ENCODE results near the gene KLHDC9.
"Not testable (repeated sequence)": the region's sequence is repeated elsewhere in the genome, so short reads cannot be mapped to it uniquely, and the experiment has no call there.

The KLHDC9 gene

DNA sequence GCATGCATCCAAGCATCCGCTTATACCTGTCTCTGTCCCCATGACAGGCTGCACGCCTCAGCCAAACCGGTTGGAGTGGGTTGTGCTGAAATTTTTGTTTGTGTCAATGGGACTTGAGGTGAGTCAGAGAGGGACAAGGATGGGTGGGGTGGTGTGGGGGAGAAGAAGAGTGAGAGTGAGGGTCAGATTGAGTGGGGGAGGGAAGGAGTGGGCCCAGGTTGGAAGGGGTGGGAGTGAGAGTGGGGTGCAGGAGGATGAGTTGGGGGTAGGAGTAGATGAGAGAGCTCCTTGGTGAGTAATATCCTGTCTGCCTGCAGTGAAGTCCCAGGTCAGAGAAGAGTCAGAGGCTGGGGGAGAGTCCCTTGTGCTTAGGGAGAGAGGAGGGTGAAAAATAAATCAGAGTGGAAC lies 5.5 kb upstream of the KLHDC9 start:
- no peaks in the 10 kb centered on the region for H3K36me3 ChIP-seq (ENCODE audit: insufficient read depth, low read length)
- H2AFZ ChIP-seq (ENCODE audit: low read depth, low read length): no peak overlapping the region
- H3K9me3 ChIP-seq (ENCODE audit: low read length): no peaks in the 10 kb centered on the region
- H3K4me3 ChIP-seq (ENCODE audit: low read length): no peak overlapping the region
- H3K4me1 ChIP-seq (ENCODE audit: insufficient read depth, low read length): peaks cover 4% of the 10 kb centered on the region
- H3K27me3 ChIP-seq (ENCODE audit: insufficient read depth, low read length): peaks cover 27% of the 10 kb centered on the region

DNA sequence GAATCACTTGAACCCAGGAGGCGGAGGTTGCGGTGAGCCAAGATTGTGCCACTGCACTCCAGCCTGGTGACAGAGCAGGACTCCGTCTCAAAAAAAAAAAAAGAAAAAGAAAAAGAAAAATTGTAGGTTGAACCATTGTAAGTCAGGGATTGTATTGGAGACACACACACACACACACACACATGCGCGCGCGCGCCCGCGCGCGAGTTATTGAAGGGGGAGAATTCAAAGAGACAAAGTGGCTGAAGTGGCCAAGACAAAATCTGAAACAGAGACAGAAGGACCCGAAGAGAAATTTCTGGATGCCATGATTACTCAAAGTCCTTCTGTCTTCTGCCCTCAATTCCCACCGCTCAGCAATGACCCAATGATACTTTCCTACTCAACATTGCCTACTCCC lies 3.7 kb upstream of the KLHDC9 start:
- H3K9me3 ChIP-seq (ENCODE audit: low read length): no peaks in the 10 kb centered on the region
- H3K36me3 ChIP-seq (ENCODE audit: insufficient read depth, low read length): no peaks in the 10 kb centered on the region
- H2AFZ ChIP-seq (ENCODE audit: low read depth, low read length): no peak overlapping the region
- H3K27me3 ChIP-seq (ENCODE audit: insufficient read depth, low read length): peaks cover 12% of the 10 kb centered on the region
- peaks cover 16% of the 10 kb centered on the region for H3K4me1 ChIP-seq (ENCODE audit: insufficient read depth, low read length)
- H3K4me3 ChIP-seq (ENCODE audit: low read length): no peak overlapping the region

DNA sequence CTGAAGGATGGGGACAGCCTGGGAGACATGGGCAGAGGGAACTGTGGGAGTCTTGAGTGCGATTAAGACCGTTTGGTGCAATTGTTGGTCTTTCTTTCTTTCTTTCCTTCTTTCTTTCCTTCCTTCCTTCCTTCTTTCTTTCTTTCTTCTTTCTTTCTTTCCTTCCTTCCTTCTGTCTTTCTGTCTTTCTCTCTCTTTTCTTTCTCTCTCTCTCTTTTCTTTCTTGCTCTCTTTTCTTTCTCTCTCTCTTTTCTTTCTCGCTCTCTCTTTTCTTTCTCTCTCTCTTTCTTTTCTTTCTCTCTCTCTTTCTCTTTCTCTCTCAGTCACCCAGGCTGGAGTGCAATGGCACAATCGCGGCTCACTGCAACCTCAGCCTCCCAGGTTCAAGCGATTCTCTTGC lies 2.9 kb upstream of the KLHDC9 start:
- peaks cover 12% of the 10 kb centered on the region for H3K27me3 ChIP-seq (ENCODE audit: insufficient read depth, low read length)
- peaks cover 6% of the 10 kb centered on the region for H3K36me3 ChIP-seq (ENCODE audit: insufficient read depth, low read length)
- no peak overlapping the region for H2AFZ ChIP-seq (ENCODE audit: low read depth, low read length)
- H3K9me3 ChIP-seq (ENCODE audit: low read length): no peaks in the 10 kb centered on the region
- no peak overlapping the region for H3K4me3 ChIP-seq (ENCODE audit: low read length)
- H3K4me1 ChIP-seq (ENCODE audit: insufficient read depth, low read length): peaks cover 16% of the 10 kb centered on the region

DNA sequence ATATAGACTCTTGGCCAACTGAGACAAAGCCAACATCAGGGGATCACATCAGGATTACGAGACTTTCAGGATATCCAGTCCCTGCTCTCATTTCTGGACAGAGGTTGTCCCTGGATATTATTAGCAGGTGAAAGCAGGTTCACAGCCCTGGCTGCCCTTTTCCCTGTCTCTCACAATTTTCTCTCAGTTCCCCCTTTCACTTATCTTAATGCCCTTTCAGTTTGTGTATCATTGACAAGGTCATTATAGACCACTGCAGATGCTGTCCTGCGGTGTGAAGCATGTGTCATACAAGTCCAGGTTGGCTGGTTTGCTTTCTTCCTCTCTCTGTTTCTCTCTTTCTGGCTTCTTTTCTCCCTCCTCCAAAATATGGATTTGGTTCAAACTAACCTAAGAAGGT lies 2.1 kb upstream of the KLHDC9 start:
- peaks cover 7% of the 10 kb centered on the region for H3K27me3 ChIP-seq (ENCODE audit: insufficient read depth, low read length)
- peaks cover 16% of the 10 kb centered on the region for H3K4me1 ChIP-seq (ENCODE audit: insufficient read depth, low read length)
- no peaks in the 10 kb centered on the region for H3K9me3 ChIP-seq (ENCODE audit: low read length)
- H3K36me3 ChIP-seq (ENCODE audit: insufficient read depth, low read length): peaks cover 9% of the 10 kb centered on the region
- no peak overlapping the region for H3K4me3 ChIP-seq (ENCODE audit: low read length)
- no peak overlapping the region for H2AFZ ChIP-seq (ENCODE audit: low read depth, low read length)

DNA sequence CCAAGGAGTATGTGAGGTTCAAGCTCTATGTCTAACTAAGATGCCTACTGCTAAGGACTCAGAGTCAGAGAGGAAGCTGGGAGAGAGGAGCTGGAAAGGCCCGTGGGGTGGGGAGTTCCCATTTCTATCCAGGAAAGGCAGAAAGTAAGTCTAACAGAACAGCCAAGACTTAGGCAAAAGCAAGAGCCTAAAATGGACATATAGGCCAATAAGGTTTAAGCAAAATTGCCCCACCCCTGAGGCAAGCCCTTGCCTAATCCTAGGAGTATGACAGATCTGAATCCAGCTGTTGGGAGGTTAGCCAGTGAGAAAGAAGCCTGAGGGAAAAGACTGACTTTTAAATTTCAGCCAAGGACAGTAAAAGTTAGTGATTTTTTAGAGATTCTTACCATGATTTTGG lies 1.6 kb upstream of the KLHDC9 start:
- Histone ChIP-seq H3K36me3 (ENCODE audit: insufficient read depth, low read length) (peaks cover 13% of the 10 kb centered on the region), H3K9me3 (ENCODE audit: low read length) (no peaks in the 10 kb centered on the region), H3K4me3 (ENCODE audit: low read length) (no peak overlapping the region), H3K4me1 (ENCODE audit: insufficient read depth, low read length) (peaks cover 16% of the 10 kb centered on the region), H2AFZ (ENCODE audit: low read depth, low read length) (no peak overlapping the region), H3K27me3 (ENCODE audit: insufficient read depth, low read length) (peaks cover 6% of the 10 kb centered on the region)

DNA sequence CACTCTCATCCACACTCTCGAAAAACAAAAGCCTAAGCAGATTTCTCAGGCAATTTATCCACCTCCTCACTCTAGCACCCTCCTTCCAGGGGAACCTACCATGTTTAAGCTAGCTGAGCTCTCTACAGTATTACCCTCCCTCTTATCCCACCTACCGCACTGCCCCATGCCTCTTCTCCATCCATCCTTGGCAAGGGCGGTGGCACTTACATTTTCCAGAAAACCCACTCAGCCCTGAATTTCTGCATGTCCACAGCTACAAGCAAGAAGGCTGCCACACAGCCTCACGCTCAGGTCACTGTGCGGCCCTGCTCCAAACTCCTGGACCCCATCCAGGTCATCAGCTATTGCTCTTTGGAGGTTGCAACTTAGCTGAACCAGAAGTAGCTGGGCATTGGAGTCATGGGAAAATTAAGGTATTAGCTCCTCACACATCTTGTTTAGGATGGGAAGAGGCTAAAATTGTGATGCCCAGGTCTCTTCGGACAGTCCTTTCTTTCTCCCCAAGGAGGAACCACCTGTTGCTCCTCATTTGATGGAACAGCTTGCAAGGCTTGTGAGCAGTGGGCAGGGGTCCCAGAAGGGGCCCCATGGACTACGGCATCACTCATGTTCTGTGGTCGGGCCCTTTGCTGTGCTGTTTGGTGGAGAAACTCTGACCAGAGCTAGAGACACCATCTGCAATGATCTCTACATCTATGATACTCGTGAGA lies 1.1 kb downstream of the KLHDC9 start:
- Histone ChIP-seq H3K27me3 (ENCODE audit: insufficient read depth, low read length) (no peaks in the 10 kb centered on the region), H3K9me3 (ENCODE audit: low read length) (no peaks in the 10 kb centered on the region), H3K4me3 (ENCODE audit: low read length) (peak overlapping the region; percentile 91), H3K4me1 (ENCODE audit: insufficient read depth, low read length) (peaks cover 16% of the 10 kb centered on the region), H2AFZ (ENCODE audit: low read depth, low read length) (no peak overlapping the region), H3K36me3 (ENCODE audit: insufficient read depth, low read length) (peaks cover 23% of the 10 kb centered on the region)

DNA sequence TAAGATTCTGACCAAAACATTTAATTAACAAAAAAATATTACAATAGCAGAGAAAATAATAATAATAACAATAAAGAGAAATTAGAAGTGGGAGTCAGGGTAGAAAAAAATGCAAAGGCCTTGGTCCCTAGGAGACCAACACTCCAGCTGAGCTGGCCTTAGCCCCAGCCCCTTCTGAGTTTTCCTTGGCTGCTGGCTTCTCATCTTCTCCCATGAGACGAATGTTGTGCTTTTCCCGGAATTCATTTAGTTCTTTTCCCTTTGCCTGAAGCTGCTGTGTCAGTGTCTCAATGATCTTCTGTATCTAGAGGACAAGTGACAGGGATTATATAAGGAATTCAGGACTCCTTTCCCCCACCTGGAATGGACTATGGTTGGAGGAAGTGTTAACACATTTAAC lies 2.4 kb downstream of the KLHDC9 start:
- H3K9me3 ChIP-seq (ENCODE audit: low read length): no peaks in the 10 kb centered on the region
- H3K4me1 ChIP-seq (ENCODE audit: insufficient read depth, low read length): peaks cover 16% of the 10 kb centered on the region
- no peak overlapping the region for H3K4me3 ChIP-seq (ENCODE audit: low read length)
- H3K27me3 ChIP-seq (ENCODE audit: insufficient read depth, low read length): no peaks in the 10 kb centered on the region
- H3K36me3 ChIP-seq (ENCODE audit: insufficient read depth, low read length): peaks cover 23% of the 10 kb centered on the region
- H2AFZ ChIP-seq (ENCODE audit: low read depth, low read length): no peak overlapping the region

DNA sequence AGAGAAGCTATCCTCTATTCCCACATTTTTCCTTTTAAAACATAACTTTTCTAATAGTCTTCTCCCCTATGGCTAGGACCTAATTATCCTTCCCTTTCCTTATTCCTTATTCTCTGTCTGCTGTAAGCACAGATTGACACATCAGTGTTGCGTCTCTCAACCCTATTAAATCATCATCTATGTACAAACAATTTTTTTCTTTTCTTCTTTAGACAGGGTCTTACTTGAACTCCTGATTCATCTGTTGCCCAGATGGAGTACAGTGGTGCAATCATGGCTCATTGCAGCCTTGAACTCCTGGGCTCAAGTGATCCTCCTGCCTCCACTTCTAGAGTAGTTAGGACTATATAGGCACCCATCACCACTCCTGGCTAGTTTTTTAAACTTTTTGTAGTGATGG lies 8.3 kb downstream of the KLHDC9 start:
- no peak overlapping the region for H3K4me3 ChIP-seq (ENCODE audit: low read length)
- no peaks in the 10 kb centered on the region for H3K27me3 ChIP-seq (ENCODE audit: insufficient read depth, low read length)
- H2AFZ ChIP-seq (ENCODE audit: low read depth, low read length): no peak overlapping the region
- peaks cover 18% of the 10 kb centered on the region for H3K36me3 ChIP-seq (ENCODE audit: insufficient read depth, low read length)
- H3K4me1 ChIP-seq (ENCODE audit: insufficient read depth, low read length): no peaks in the 10 kb centered on the region
- H3K9me3 ChIP-seq (ENCODE audit: low read length): no peaks in the 10 kb centered on the region

DNA sequence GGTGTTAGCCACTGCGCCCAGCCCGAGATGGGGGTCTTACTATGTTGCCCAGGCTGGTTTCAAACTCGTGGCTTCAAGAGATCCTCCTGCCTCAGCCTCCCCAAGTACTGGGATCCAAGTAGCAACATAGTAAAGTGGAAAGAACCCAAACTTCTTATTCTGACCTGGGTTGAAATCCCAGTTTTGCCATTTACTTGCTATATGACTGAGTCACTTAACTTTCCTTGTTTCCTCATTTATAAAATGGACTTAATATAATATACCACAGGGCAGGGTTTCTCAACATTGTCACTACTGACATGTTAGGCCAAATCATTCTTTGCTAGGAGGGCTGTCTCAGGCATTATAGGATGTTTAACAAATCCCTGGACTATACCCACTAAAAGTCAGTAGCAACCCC lies 13.0 kb downstream of the KLHDC9 start:
- no peak overlapping the region for H2AFZ ChIP-seq (ENCODE audit: low read depth, low read length)
- no peaks in the 10 kb centered on the region for H3K27me3 ChIP-seq (ENCODE audit: insufficient read depth, low read length)
- H3K4me3 ChIP-seq (ENCODE audit: low read length): no peak overlapping the region
- H3K9me3 ChIP-seq (ENCODE audit: low read length): no peaks in the 10 kb centered on the region
- peaks cover 12% of the 10 kb centered on the region for H3K36me3 ChIP-seq (ENCODE audit: insufficient read depth, low read length)
- no peaks in the 10 kb centered on the region for H3K4me1 ChIP-seq (ENCODE audit: insufficient read depth, low read length)

DNA sequence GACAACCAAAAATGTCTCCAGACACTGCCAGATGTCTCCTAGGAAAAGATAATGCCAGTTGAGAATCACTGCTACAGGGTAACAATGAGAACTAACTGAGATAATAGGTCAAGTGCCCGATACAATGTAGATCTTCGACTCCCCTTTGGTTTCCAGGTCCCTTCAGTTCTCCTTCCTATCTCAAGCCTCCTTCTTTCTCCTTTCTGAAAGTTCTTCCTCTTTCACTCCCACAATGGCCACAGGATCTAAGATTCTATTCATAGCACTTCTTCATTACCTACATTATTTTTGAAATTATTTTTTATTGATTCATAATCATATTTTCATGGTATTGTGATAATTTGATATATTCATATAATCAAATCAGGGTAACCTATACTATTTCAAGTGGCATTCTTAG lies 13.4 kb downstream of the KLHDC9 start:
- no peaks in the 10 kb centered on the region for H3K27me3 ChIP-seq (ENCODE audit: insufficient read depth, low read length)
- H3K9me3 ChIP-seq (ENCODE audit: low read length): no peaks in the 10 kb centered on the region
- H3K36me3 ChIP-seq (ENCODE audit: insufficient read depth, low read length): peaks cover 12% of the 10 kb centered on the region
- H2AFZ ChIP-seq (ENCODE audit: low read depth, low read length): no peak overlapping the region
- peaks cover 2% of the 10 kb centered on the region for H3K4me1 ChIP-seq (ENCODE audit: insufficient read depth, low read length)
- H3K4me3 ChIP-seq (ENCODE audit: low read length): no peak overlapping the region

DNA sequence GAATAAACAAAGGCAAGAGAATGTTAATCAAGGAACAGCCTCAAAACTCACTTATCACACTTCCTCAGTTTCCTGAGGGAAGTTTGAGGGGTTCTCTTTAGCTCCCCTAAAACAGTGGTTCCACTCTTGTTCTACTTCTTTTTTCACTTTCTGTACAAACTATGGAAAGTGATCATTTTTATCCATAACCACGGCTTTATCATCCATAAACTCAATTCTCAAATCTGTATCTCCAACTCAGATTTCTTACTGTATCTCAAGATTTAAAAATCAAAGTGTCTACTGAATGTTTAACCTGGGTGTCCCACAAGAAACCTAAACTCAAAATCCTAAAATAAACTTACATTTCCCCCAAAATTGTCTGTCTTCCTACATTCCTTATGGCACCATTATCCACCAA lies 15.8 kb downstream of the KLHDC9 start:
- Histone ChIP-seq H3K9me3 (ENCODE audit: low read length) (no peaks in the 10 kb centered on the region), H3K36me3 (ENCODE audit: insufficient read depth, low read length) (peaks cover 12% of the 10 kb centered on the region), H3K27me3 (ENCODE audit: insufficient read depth, low read length) (no peaks in the 10 kb centered on the region), H3K4me1 (ENCODE audit: insufficient read depth, low read length) (peaks cover 15% of the 10 kb centered on the region), H2AFZ (ENCODE audit: low read depth, low read length) (no peak overlapping the region), H3K4me3 (ENCODE audit: low read length) (no peak overlapping the region)

DNA sequence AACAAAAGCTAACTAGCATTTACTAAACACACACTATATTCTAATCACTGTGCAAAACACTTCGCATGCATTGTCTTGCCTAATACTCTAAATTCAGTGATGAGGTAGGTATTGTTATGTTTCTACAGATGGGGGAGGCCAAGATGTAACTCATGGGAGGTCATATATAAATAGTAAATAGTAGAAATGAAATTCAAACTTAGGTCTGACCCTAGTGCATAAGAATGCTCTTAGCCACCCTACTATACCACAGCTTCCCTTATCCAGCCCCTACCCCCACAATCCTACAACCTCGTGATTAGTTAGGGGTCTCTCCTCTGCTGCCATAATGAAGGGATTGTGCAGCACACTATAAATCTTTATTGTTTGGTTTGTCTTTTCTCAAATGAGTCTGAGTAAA lies 16.4 kb downstream of the KLHDC9 start:
- Histone ChIP-seq H2AFZ (ENCODE audit: low read depth, low read length) (no peak overlapping the region), H3K36me3 (ENCODE audit: insufficient read depth, low read length) (peaks cover 10% of the 10 kb centered on the region), H3K27me3 (ENCODE audit: insufficient read depth, low read length) (no peaks in the 10 kb centered on the region), H3K4me1 (ENCODE audit: insufficient read depth, low read length) (peaks cover 22% of the 10 kb centered on the region), H3K4me3 (ENCODE audit: low read length) (no peak overlapping the region), H3K9me3 (ENCODE audit: low read length) (no peaks in the 10 kb centered on the region)

DNA sequence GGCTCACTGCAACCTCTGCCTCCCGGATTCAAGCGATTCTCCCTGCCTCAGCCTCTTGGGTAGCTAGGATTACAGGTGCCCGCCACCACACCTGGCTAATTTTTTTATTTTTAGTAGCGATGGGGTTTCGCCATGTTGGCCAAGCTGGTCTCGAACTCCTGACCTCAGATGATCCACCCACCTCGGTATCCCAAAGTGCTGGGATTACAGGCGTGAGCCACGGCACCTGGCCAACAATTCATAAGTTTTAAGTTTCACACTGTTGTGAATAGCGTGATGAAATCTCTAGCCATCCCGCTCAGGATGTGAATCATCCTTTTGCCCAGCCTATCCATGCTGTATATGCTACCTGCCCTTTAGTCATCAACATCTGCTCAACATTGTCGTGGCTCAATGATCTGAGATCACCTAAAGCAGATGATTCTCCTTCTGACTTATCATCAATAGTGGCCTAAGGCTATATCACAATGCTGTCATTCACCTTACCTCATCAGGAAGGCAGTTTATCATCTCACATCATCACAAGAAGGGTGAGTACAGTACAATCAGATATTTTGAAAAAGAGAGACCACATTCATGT lies 17.1 kb downstream of the KLHDC9 start:
- Histone ChIP-seq H2AFZ (ENCODE audit: low read depth, low read length) (no peak overlapping the region), H3K27me3 (ENCODE audit: insufficient read depth, low read length) (no peaks in the 10 kb centered on the region), H3K4me3 (ENCODE audit: low read length) (no peak overlapping the region), H3K4me1 (ENCODE audit: insufficient read depth, low read length) (peaks cover 24% of the 10 kb centered on the region), H3K36me3 (ENCODE audit: insufficient read depth, low read length) (peaks cover 13% of the 10 kb centered on the region), H3K9me3 (ENCODE audit: low read length) (no peaks in the 10 kb centered on the region)

DNA sequence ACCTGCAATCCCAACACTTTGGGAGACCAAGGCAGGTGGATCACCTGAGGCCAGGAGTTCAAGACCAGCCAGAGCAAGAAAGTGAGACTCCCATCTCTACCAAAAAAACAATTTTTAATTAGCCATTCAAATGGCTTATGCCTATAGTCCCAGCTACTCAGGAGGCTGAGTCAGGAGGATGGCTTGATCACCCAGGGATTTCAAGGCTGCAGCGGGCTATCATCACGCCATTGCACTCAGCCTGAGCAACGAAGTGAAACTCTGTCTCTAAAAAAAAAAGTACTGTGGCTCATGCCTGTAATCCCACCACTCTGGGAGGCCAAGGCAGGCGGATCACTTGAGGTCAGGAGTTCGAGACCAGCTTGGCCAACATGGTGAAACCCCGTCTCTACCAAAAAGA lies 17.8 kb downstream of the KLHDC9 start:
- H3K4me1 ChIP-seq (ENCODE audit: insufficient read depth, low read length): peaks cover 24% of the 10 kb centered on the region
- peaks cover 18% of the 10 kb centered on the region for H3K36me3 ChIP-seq (ENCODE audit: insufficient read depth, low read length)
- not testable (repeated sequence) for H3K4me3 ChIP-seq (ENCODE audit: low read length)

More for the DNA sequence above, 17.8 kb downstream of the KLHDC9 start:
- H3K27me3 ChIP-seq (ENCODE audit: insufficient read depth, low read length); H2AFZ ChIP-seq (ENCODE audit: low read depth, low read length); H3K9me3 ChIP-seq (ENCODE audit: low read length): not testable (repeated sequence)
